Epidermal melanocyte (primary cell): ENCODE results near the gene NELFA.

Source experiments
- DNase-seq: peaks from one replicate; pipeline ENCODE4 v3.0.0; 2011; ENCODE audit warnings: low spot score; ENCODE audit not compliant: insufficient read length

Gene NELFA

GRCh38 chr4:1937550-1937949 lies 71.2 kb downstream of the NELFA start:
- no peak for DNase-seq

- DNase-seq = no peak
Measured at GRCh38 chr4:1933700-1934099, 75.1 kb downstream of the NELFA start.

GRCh38 chr4:1932736-1933135 lies 76.0 kb downstream of the NELFA start:
- DNase-seq = no peak
